SK-MEL-5 (cell line): ENCODE measurements around the gene HSD11B2. TPM values are rescaled to one million over a fixed set of nuclear protein-coding genes. Genes with fewer than 3 reads are reported as not detected.

Experiments
- DNase-seq: peaks from one replicate; pipeline ENCODE4 v3.0.0-alpha.2; 2016; ENCODE audit warnings: low read depth, low spot score
- in situ Hi-C: cut with HindIII; loops from 2 replicates; pipeline ENCODE4 v1.10.0; 2016; ENCODE audit warnings: low sequenced_read_pairs, high pct_unique_total_duplicates, low pct_unique_long_range_greater_than_20kb
- small RNA-seq, 2 experiments: library from RNA; depleted of rRNA; stranded (forward); fragments of <200 nt; gene quantifications; one replicate each; pipeline ENCODE3, GENCODE V24; 2014
- total RNA-seq: library from RNA; depleted of rRNA; stranded (reverse); fragments of >200 nt; shearing (Covaris generic); gene quantifications from 2 replicates; pipeline ENCODE4 v1.2.3, GENCODE V29; 2014; rRNA removed

Gene HSD11B2
- total RNA-seq, 1 experiment from 2014 or later: 0.32 TPM

- in situ Hi-C loops: no loop called here
- DNase-seq: no peak
Observed at GRCh38 chr16:67481561-67482232, 50.8 kb downstream of the HSD11B2 start.

DNA sequence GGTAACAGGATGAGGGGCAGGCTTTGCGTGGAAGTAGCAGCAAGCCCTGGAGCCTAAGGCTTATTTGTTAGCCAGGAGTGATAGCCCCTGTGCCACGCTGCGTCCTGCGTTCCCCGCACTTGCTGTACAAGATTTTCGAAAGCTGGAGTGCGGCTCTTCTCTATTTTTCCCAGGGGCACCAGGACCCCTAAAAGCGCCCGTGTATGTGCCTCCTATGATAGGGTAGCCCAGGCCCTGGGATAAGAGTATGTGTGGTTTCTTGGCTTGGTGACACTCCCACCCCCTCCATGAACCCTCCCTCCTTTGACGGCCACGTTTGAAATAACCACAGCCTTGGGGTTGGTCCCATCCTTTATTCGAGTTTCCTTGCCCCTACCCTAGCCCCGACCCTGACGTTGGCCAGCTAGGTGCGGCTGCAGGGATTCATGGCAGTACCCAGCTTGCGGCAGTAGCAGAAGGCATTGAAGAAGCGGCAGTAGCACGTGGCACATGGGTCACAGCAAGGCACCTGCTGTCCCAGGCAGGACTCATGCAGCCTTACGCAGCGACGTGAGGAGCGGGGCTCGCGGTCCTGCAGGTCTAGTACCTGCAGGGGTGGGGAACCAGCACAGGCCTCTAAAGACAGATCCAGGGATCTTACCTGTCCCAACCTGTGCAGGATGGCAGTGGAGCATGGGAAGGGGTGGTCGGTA lies 51.5 kb downstream of the HSD11B2 start:
- no peak for DNase-seq
- in situ Hi-C loops: no loop called here

DNA sequence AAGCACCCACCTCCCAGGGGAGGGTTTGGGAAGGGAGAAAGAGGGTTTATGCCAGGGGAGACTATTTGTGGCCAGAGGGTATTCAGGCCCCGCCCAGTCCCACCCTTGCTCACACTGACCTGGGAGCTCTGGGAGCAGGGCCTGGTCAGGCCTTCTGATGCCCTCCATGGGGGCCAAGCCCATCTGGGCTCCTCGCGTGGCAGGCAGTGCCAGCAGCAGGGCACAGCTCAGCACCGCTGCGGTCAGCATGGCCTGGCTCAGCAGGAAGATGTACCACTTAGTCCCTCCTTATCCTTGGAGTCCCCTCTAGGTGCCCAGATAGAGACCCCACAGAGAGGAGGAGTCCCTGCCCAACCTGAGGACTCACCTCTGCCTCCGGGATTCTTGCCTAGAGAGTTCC lies 52.2 kb downstream of the HSD11B2 start, which contains the start of gene AGRP:
TSS of gene AGRP (minus strand) at position 398 of the 400 bp plus-strand sequence. CDS start at position 249, 149 bp downstream.
- no peak for DNase-seq
- in situ Hi-C loops: no loop called here

DNA sequence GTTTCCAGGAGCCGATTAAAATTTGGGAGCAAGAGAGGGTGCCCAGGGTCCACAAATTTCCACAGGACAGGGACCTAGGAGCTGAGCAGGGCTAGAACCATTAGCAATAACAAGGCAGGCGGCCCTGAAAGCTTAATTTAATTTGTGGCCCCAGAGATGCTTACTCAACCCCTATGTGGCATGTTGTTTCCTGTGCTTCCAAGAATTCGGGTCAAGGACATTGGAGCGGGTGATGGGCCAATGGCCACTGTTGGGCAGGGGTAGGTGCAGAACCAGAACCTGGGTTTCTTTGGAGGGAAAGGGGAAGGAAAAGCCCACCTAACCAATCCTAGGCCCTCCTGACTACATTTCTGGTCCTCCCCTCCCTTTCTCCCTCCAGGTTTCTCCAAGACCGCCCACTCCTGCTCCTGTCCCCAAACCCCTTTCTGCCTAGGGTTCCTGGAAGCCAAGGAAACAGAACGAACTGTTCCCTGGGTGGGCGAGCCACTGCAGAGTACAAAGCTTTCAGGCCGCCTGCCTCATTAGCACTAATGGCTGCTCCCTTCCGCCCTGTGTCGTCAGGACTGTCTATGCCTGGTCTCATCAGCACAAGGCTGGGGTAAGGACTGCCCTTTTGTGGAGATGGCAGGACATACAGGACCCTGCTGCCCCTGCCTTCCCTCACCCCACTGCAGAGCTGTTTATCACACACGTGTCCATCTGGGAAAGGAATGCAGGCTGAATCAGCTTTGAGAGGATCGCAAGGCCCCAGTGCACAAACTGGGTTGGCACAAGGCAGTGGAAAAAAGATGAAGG lies 53.0 kb downstream of the HSD11B2 start:
- in situ Hi-C loops: no loop called here
- no peak for DNase-seq

- in situ Hi-C loops: no loop called here
- no peak for DNase-seq
Observed at GRCh38 chr16:67486805-67487204, 55.9 kb downstream of the HSD11B2 start.

Small RNA genes within 50 kb of the gene (small RNA-seq; reads per million reads assigned to genes)
- 0 reads per million in 2 experiments for gene RNU1-123P

Other genes with a start within 250 kb of the HSD11B2 start
- 3.9 and 4.4 TPM in 2 replicates for gene MATCAP1, start 247.2 kb upstream of the HSD11B2 start, total RNA-seq
- gene EXOC3L1, start 241.0 kb upstream of the HSD11B2 start, total RNA-seq: not detected in 2 replicates
- 50.8 and 73.6 TPM in 2 replicates for gene E2F4, start 239.0 kb upstream of the HSD11B2 start, total RNA-seq
- 0.61 and 0.90 TPM in 2 replicates for gene ELMO3, start 232.0 kb upstream of the HSD11B2 start, total RNA-seq
- 60.7 and 75.5 TPM in 2 replicates for gene TMEM208, start 204.0 kb upstream of the HSD11B2 start, total RNA-seq
- gene FHOD1, start 183.6 kb upstream of the HSD11B2 start, total RNA-seq: 10.5 and 11.3 TPM in 2 replicates
- gene SLC9A5, start 182.1 kb upstream of the HSD11B2 start, total RNA-seq: 0.21 and 0.37 TPM in 2 replicates
- 10.5 and 12.9 TPM in 2 replicates for gene PLEKHG4, start 151.6 kb upstream of the HSD11B2 start, total RNA-seq
- gene KCTD19, start 104.4 kb upstream of the HSD11B2 start, total RNA-seq: 0.19 TPM in 1 of 2 replicates, not detected in the other
- 0.64 and 1.1 TPM in 2 replicates for gene LRRC36, start 104.3 kb upstream of the HSD11B2 start, total RNA-seq
- 0.16 and 0.55 TPM in 2 replicates for gene TPPP3, start 37.6 kb upstream of the HSD11B2 start, total RNA-seq
- 6.0 and 8.5 TPM in 2 replicates for gene ZDHHC1, start 14.6 kb upstream of the HSD11B2 start, total RNA-seq
- 145 and 151 TPM in 2 replicates for gene ATP6V0D1, start 50.0 kb downstream of the HSD11B2 start, total RNA-seq
- gene AGRP, start 52.4 kb downstream of the HSD11B2 start, total RNA-seq: not detected in 2 replicates
- 3.6 and 9.4 TPM in 2 replicates for gene RIPOR1, start 97.7 kb downstream of the HSD11B2 start, total RNA-seq
- gene CTCF, start 131.4 kb downstream of the HSD11B2 start, total RNA-seq: 25.9 and 26.4 TPM in 2 replicates
- gene CARMIL2, start 214.0 kb downstream of the HSD11B2 start, total RNA-seq: 0.16 and 0.40 TPM in 2 replicates
- 17.4 and 18.3 TPM in 2 replicates for gene ACD, start 229.1 kb downstream of the HSD11B2 start, total RNA-seq
- gene PARD6A, start 229.8 kb downstream of the HSD11B2 start, total RNA-seq: 0.34 and 0.51 TPM in 2 replicates
- gene ENKD1, start 235.6 kb downstream of the HSD11B2 start, total RNA-seq: 6.4 and 9.1 TPM in 2 replicates
- gene C16orf86, start 235.7 kb downstream of the HSD11B2 start, total RNA-seq: 0.98 and 3.1 TPM in 2 replicates